PC-3 (cell line): ENCODE results near the gene SMARCAL1. TPM values are rescaled to one million over a fixed set of nuclear protein-coding genes. Genes with fewer than 3 reads are reported as not detected.

Source experiments
- ATAC-seq: fragments of 200-7000 bp; cut with Tn5 transposase; 2 replicates; pipeline ENCODE4 v1.9.1; 2020; ENCODE audit warnings: mild to moderate bottlenecking, moderate library complexity
- Bru-seq: library from RNA; stranded (reverse); fragments of 400-500 nt; gene quantifications from one replicate; lab custom pipeline; 2021; lab: Mats Ljungman, UMichigan
- BruChase-seq, 2 experiments: library from RNA; stranded (reverse); fragments of 400-500 nt; gene quantifications; one replicate each; lab custom pipeline; 2021; lab: Mats Ljungman, UMichigan
- BruUV-seq: library from RNA; stranded (reverse); fragments of 400-500 nt; replicated peaks from 2 replicates; lab custom pipeline; 2021; lab: Mats Ljungman, UMichigan
- CTCF ChIA-PET: fragments of 300-600 bp; sonication (Branson Sonifier 250); formaldehyde crosslinking; loops from one replicate; lab custom pipeline; 2022; ENCODE audit warnings: antibody characterized with exemption; lab: Charles Lee
- POLR2A ChIA-PET: fragments of 300-600 bp; sonication (Branson Sonifier 250); formaldehyde crosslinking; loops from one replicate; lab custom pipeline; 2022; ENCODE audit warnings: antibody characterized with exemption; ENCODE audit not compliant: unreplicated experiment; lab: Charles Lee
- DNase-seq: peaks from one replicate; pipeline ENCODE4 v3.0.0-alpha.2; 2015
- H2AFZ ChIP-seq: fragments of 300-600 bp; sonication (generic); 2 replicates; pipeline ENCODE4 v1.6.0; 2016; ENCODE audit warnings: antibody characterized with exemption, low read length
- H3F3A ChIP-seq: fragments of 300-600 bp; sonication (generic); one replicate; pipeline ENCODE4 v1.6.0; 2017; ENCODE audit warnings: antibody characterized with exemption, low read length, control low read depth, mild to moderate bottlenecking; ENCODE audit not compliant: unreplicated experiment
- H3K27ac ChIP-seq: fragments of 300-600 bp; sonication (generic); 2 replicates; pipeline ENCODE4 v1.5.1; 2016; ENCODE audit warnings: mild to moderate bottlenecking, low read length
- H3K27me3 ChIP-seq: fragments of 300-600 bp; sonication (generic); 2 replicates; pipeline ENCODE4 v1.6.1; 2016; ENCODE audit warnings: low read length, mixed read lengths
- H3K36me3 ChIP-seq: fragments of 300-600 bp; sonication (generic); 2 replicates; pipeline ENCODE4 v1.6.1; 2016; ENCODE audit warnings: low read depth, mixed run types, low read length, mixed read lengths
- H3K4me1 ChIP-seq: fragments of 300-600 bp; sonication (generic); 2 replicates; pipeline ENCODE4 v1.5.1; 2016; ENCODE audit warnings: low read length; ENCODE audit not compliant: insufficient read depth
- H3K4me2 ChIP-seq: fragments of 300-600 bp; sonication (generic); 2 replicates; pipeline ENCODE4 v1.6.0; 2016; ENCODE audit warnings: low read length
- H3K4me3 ChIP-seq: fragments of 300-600 bp; sonication (generic); 2 replicates; pipeline ENCODE4 v1.5.1; 2016; ENCODE audit warnings: mild to moderate bottlenecking, low read length, mixed read lengths
- H3K79me2 ChIP-seq: fragments of 300-600 bp; sonication (generic); 2 replicates; pipeline ENCODE4 v1.6.1; 2017; ENCODE audit warnings: low read length, mixed read lengths
- H3K9ac ChIP-seq: fragments of 300-600 bp; sonication (generic); 2 replicates; pipeline ENCODE4 v1.6.0; 2016; ENCODE audit warnings: mild to moderate bottlenecking, low read length
- H3K9me2 ChIP-seq: fragments of 300-600 bp; sonication (generic); replicated peaks from 2 replicates; pipeline ENCODE4 v1.6.1; 2016; ENCODE audit warnings: mixed run types, low read length, mixed read lengths
- H3K9me3 ChIP-seq: fragments of 300-600 bp; sonication (generic); 2 replicates; pipeline ENCODE4 v1.6.1; 2016; ENCODE audit warnings: low read length, mixed read lengths
- H4K20me1 ChIP-seq: fragments of 300-600 bp; sonication (generic); 2 replicates; pipeline ENCODE4 v1.6.1; 2016; ENCODE audit warnings: low read length, mixed read lengths
- EZH2 ChIP-seq: fragments of 300-600 bp; sonication (generic); IDR thresholded peaks from one replicate; pipeline ENCODE4 v1.6.1; 2017; ENCODE audit warnings: antibody characterized with exemption, mild to moderate bottlenecking, low read length; ENCODE audit not compliant: unreplicated experiment
- EZH2phosphoT487 ChIP-seq: fragments of 300-600 bp; sonication (generic); IDR thresholded peaks from 2 replicates; pipeline ENCODE4 v1.6.1; 2018; ENCODE audit warnings: mild to moderate bottlenecking, antibody characterized with exemption, low read length, borderline replicate concordance
- intact Hi-C: fragments of 100-400 bp; cut with micrococcal nuclease; formaldehyde crosslinking; loops from 2 replicates; pipeline ENCODE4 v1.9.0; 2023
- long read RNA-seq: library from polyadenylated mRNA; unstranded; transcript quantifications from one replicate; pipeline ENCODE4 v2.0.0, GENCODE V29; 2021; ENCODE audit not compliant: unreplicated experiment
- total RNA-seq: library from RNA; depleted of rRNA; stranded (reverse); fragments of >200 nt; gene quantifications from 2 replicates; pipeline ENCODE4 v1.2.3, GENCODE V29; 2014; rRNA removed
- TF ChIP-seq, protein P1 (sequence below): fragments of 300-600 bp; sonication (generic); conservative IDR thresholded peaks from 2 replicates; pipeline ENCODE4 v1.5.1; 2017; ENCODE audit warnings: antibody characterized with exemption, low read depth, mild to moderate bottlenecking, low read length

SMARCAL1 gene
- total RNA-seq (8.3 and 17.2 TPM in 2 replicates), Bru-seq, nascent RNA (percentile 66 among the genes with signal in this experiment), BruChase-seq, experiment 1, labeled RNA remaining after a 6-hour chase (percentile 65 among the genes with signal in this experiment), BruChase-seq, experiment 2, labeled RNA remaining after a 2-hour chase (percentile 59 among the genes with signal in this experiment)
- long read RNA-seq, transcript SMARCAL1-201 (18 exons, 3,271 nt): minor isoform, 12 of 55 reads
- long read RNA-seq, transcript SMARCAL1-202 (18 exons, 3,056 nt): major isoform, 19 of 55 reads
- long read RNA-seq, partial matches to known transcripts: 6 of 55 reads
- long read RNA-seq, other reads (novel, unspliced or antisense): 18 of 55 reads

DNA sequence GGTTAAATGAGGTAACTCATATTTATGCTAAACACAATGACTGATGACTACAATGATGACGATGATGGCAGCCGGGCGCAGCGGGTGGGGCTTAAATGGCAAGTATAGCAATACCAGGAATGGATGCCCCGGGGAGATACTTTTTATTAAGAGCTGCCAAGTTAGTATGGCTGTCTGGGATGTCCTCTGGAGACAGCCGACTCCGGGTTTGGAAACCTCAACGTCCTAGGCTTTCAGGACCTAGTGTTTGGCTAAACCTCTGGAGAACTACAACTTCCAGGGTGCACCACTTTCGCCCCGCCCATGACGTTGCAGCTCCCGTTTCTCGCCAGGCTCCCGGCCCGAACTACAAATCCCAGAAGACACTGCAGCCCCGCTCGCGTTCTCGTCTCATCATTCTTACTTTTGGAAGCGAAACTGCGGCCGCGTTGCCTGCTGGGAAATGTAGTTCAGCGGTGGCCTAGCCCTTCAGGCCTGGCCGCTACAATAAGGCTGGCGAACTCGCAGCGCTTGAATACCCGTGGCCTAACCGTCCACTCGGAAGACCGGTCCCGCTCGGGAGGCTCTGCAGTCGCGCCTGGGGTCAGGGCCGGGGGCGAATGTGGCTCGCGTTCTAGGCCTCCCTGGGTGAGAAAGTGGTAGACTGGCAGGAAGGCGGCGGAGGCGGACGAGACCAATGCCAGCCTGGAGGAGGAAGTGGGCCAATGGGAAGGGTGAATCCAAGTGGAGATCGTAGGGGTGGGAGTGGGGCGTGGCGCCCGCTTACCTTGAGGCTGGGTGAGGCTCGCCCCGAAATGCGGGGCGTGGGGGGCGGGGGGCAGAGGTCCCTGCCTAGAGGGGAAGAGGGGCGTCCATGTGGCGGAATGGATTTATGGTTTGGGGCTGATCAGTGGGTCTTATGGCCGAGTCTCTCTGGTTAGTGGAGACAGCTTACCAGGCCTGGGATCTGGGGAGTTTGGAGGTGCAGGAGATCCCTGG, at the start of gene SMARCAL1:
TSS of gene SMARCAL1 (plus strand) at position 463 of the 978 bp plus-strand sequence. CDS start 2,221 bp downstream, outside the sequence.
- TSS peak; percentile 51 for BruUV-seq
- CTCF ChIA-PET: interaction anchor here (0.6 kb wide), 1 partner anchor 302 kb away, joined by 3 read pairs; no protein-coding TSS in a partner anchor

DNA sequence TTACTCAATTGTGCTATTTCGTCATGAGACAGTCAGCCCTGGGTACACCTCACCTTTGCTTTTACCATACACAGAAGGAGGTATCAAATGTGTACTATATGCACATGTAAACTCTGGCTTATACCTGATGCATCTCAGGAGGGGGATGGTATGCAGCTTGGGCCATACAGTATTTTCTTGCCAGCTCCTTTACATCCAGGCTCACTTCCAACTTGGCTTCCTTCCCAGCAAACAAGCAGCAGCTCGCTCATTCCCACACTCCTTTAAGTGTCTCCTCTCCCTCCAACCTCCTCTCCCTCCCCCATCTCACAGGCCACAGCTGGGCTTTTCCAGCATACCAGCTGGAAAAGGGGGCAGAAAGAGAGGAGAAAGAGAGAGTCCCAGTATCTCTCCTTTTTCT, 49.6 kb upstream of the SMARCAL1 start:
- Histone ChIP-seq H3K9me2 (no peaks in the 10 kb centered on the region), H3K27me3 (peaks cover 6% of the 10 kb centered on the region; the same call in 1 of the 2 replicates), H3K79me2 (no peaks in the 10 kb centered on the region), H3K9ac (no peak overlapping the region), H3K36me3 (no peaks in the 10 kb centered on the region), H2AFZ (no peak overlapping the region), H3K4me1 (peaks cover 11% of the 10 kb centered on the region), H3F3A (no peaks in the 10 kb centered on the region), H3K4me2 (no peak overlapping the region), H3K27ac (no peak overlapping the region), H3K4me3 (no peak overlapping the region), H3K9me3 (no peaks in the 10 kb centered on the region), H4K20me1 (no peaks in the 10 kb centered on the region)
- no TSS peak for BruUV-seq
- intact Hi-C loops: no loop called here
- ChIA-PET CTCF (no interaction called here), POLR2A (no interaction called here)
- ATAC-seq: peak; percentile 74
- TF ChIP-seq EZH2phosphoT487 (no peak), EZH2 (no peak)
- TF ChIP-seq, protein P1, sequence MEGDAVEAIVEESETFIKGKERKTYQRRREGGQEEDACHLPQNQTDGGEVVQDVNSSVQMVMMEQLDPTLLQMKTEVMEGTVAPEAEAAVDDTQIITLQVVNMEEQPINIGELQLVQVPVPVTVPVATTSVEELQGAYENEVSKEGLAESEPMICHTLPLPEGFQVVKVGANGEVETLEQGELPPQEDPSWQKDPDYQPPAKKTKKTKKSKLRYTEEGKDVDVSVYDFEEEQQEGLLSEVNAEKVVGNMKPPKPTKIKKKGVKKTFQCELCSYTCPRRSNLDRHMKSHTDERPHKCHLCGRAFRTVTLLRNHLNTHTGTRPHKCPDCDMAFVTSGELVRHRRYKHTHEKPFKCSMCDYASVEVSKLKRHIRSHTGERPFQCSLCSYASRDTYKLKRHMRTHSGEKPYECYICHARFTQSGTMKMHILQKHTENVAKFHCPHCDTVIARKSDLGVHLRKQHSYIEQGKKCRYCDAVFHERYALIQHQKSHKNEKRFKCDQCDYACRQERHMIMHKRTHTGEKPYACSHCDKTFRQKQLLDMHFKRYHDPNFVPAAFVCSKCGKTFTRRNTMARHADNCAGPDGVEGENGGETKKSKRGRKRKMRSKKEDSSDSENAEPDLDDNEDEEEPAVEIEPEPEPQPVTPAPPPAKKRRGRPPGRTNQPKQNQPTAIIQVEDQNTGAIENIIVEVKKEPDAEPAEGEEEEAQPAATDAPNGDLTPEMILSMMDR: no peak
- peak; percentile 78 for DNase-seq

More for the DNA sequence above, at the start of gene SMARCAL1:
- H3K4me2 ChIP-seq: peak within 1 kb of the TSS; percentile 86
- peak within 1 kb of the TSS; percentile 41 for H3K27ac ChIP-seq
- peak within 1 kb of the TSS; percentile 85 for H3K9ac ChIP-seq
- H3K36me3 ChIP-seq: peaks cover 2% of the 10 kb centered on the region; the same call in 1 of the 2 replicates
- POLR2A ChIA-PET: interaction anchor here (0.7 kb wide), 1 partner anchor 86 kb away, joined by 6 read pairs; the partner anchor contains the start of gene RPL37A
- H3K9me3 ChIP-seq: no peaks in the 10 kb centered on the region
- H3F3A ChIP-seq: no peaks in the 10 kb centered on the region
- intact Hi-C loops: loop anchor here (1.0 to 5.0 kb wide), 2 partner anchors 86 to 255 kb away; partner anchors contain the start of gene RPL37A
- no peaks in the 10 kb centered on the region for H3K9me2 ChIP-seq
- peak; percentile 92 for ATAC-seq
- H3K4me1 ChIP-seq: no peaks in the 10 kb centered on the region; the same call in 1 of the 2 replicates
- no peaks in the 10 kb centered on the region for H4K20me1 ChIP-seq
- H3K79me2 ChIP-seq: peaks cover 6% of the 10 kb centered on the region; the same call in 1 of the 2 replicates
- TF ChIP-seq EZH2 (no peak), EZH2phosphoT487 (no peak)
- TF ChIP-seq, protein P1: no peak
- H3K27me3 ChIP-seq: no peaks in the 10 kb centered on the region
- H3K4me3 ChIP-seq: peak within 1 kb of the TSS; percentile 89
- DNase-seq: peak; percentile 98
- H2AFZ ChIP-seq: peak within 1 kb of the TSS; percentile 95
